IPS-15b (cell line): ENCODE measurements around the gene CTSZ.

Source experiments
- H3K27me3 ChIP-seq: one replicate; pipeline ENCODE4 v1.6.1; 2013; ENCODE audit warnings: low read length; ENCODE audit not compliant: control insufficient read depth, insufficient read depth
- H3K36me3 ChIP-seq: one replicate; pipeline ENCODE4 v1.6.1; 2013; ENCODE audit warnings: low read length; ENCODE audit not compliant: control insufficient read depth, insufficient read depth
- H3K4me1 ChIP-seq: one replicate; pipeline ENCODE4 v1.6.1; 2013; ENCODE audit warnings: mild to moderate bottlenecking, low read length; ENCODE audit not compliant: control insufficient read depth, insufficient read depth
- H3K4me3 ChIP-seq: one replicate; pipeline ENCODE4 v1.5.1; 2013; ENCODE audit warnings: low read depth, low read length
- H3K9ac ChIP-seq: one replicate; pipeline ENCODE4 v1.6.1; 2013; ENCODE audit warnings: low read depth, mild to moderate bottlenecking, low read length
- H3K9me3 ChIP-seq: one replicate; pipeline ENCODE4 v1.6.1; 2013; ENCODE audit warnings: mild to moderate bottlenecking, low read length; ENCODE audit not compliant: control insufficient read depth, insufficient read depth

CTSZ gene

DNA sequence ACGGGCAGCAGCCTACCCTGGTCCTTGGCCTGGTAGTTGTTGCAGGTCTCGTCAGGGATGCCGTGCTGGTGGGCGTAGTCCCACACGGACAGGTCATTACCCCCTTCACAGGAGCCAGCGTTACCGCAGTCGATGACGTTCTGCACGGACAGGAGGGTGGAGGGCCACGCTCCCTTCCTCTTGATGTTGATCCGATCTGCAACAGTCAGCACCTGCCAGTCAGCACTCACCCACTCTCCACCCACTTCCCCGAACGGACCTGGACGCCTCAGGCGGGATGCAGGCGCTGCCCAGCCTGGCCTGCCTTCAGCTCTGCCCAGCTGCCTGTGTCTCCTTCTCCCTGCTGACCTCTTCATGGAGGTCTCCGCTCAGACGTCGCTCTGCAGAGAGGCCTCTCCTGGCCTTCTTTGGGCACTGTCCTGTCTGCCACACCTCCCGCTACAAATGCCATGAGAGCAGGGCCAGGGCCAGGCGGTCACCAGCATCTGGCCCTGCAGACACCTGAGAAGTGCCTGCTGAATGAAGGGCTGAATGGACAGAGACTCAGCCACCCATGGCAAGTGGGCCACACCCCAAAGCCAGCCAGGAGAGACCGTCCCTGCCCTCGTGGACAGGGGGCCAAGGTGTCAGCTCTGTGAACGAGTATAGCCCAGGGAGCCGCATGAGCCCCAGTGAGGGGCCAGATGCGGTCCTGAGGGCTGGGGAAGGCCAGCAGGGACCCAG is 5.4 kb downstream of the CTSZ start:
- no peaks in the 10 kb centered on the region for H3K4me1 ChIP-seq
- H3K27me3 ChIP-seq: no peaks in the 10 kb centered on the region
- H3K9me3 ChIP-seq: no peaks in the 10 kb centered on the region
- no peak overlapping the region for H3K9ac ChIP-seq
- peaks cover 2% of the 10 kb centered on the region for H3K36me3 ChIP-seq
- no peak overlapping the region for H3K4me3 ChIP-seq

DNA sequence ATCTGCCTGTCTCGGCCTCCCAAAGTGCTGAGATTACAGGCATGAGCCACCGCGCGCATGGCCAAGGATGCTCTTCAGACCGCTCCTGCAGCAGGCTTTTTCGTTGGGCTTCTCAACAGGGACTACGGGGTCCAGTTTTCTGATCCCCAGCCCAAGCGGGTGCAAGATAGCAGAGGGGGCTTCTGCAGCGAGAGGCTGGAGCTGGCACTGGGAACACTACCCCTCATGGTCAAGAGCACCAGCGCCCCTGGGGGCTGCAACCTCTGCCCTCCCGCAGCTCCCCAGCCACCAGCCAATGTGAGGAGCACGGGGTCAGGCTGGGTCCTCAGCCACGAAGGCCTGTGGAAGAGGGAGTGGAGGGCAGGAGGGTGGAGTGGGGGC is 6.0 kb downstream of the CTSZ start:
- peaks cover 5% of the 10 kb centered on the region for H3K36me3 ChIP-seq
- H3K4me3 ChIP-seq: no peak overlapping the region
- no peaks in the 10 kb centered on the region for H3K4me1 ChIP-seq

GRCh38 chr20:59000326-59000725 is 6.7 kb downstream of the CTSZ start:
- Histone ChIP-seq H3K27me3 (no peaks in the 10 kb centered on the region), H3K36me3 (peaks cover 12% of the 10 kb centered on the region), H3K9ac (no peak overlapping the region), H3K9me3 (no peaks in the 10 kb centered on the region), H3K4me1 (no peaks in the 10 kb centered on the region), H3K4me3 (no peak overlapping the region)

More for the DNA sequence above, 6.0 kb downstream of the CTSZ start:
- Histone ChIP-seq H3K9ac (no peak overlapping the region), H3K9me3 (no peaks in the 10 kb centered on the region), H3K27me3 (no peaks in the 10 kb centered on the region)

DNA sequence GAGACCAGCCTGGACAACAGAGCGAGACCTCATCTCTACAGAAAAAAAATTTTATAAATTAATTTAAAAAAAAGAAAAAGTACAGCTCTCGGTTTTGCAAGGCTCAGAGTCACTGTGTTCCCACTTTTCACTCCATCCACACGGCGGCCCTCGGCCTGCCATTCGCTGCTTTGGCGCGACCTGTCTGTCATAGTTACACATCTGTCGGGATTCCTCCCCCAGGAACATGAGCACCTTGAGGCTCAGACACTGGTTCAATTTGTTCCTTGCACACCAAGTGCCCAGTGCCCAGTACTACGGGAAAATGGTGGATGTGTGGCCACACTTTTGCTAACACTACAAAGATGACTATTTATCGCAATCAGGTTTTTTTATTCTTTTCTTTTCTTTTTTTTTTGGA is 8.4 kb downstream of the CTSZ start:
- H3K27me3 ChIP-seq: no peaks in the 10 kb centered on the region
- H3K9me3 ChIP-seq: no peaks in the 10 kb centered on the region
- no peak overlapping the region for H3K4me3 ChIP-seq
- H3K9ac ChIP-seq: no peak overlapping the region
- H3K4me1 ChIP-seq: no peaks in the 10 kb centered on the region
- peaks cover 25% of the 10 kb centered on the region for H3K36me3 ChIP-seq

GRCh38 chr20:58997141-58997770 is 9.8 kb downstream of the CTSZ start:
- peaks cover 38% of the 10 kb centered on the region for H3K36me3 ChIP-seq
- H3K27me3 ChIP-seq: no peaks in the 10 kb centered on the region
- H3K9me3 ChIP-seq: no peaks in the 10 kb centered on the region
- no peak overlapping the region for H3K9ac ChIP-seq
- H3K4me3 ChIP-seq: no peak overlapping the region
- H3K4me1 ChIP-seq: no peaks in the 10 kb centered on the region

DNA sequence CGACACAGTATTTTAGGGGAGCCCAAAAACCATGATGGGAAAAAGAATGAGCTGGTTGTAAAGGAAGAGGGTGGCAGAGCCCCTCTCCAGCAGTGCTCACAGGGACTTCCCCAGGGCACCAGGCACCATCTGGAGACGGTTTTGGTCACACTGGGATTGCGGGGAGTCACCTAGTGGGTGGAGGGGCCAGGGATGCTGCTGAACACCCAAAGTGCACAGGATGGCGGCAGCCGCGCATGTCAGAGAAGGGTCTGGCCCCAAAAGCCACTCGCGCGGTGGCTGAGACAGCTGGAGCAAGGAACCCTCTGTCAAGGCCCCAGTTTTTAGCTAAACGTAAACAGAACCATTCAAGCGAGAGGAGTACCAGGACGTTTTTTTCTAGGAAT is 10.8 kb downstream of the CTSZ start:
- peaks cover 42% of the 10 kb centered on the region for H3K36me3 ChIP-seq
- no peak overlapping the region for H3K9ac ChIP-seq
- H3K4me1 ChIP-seq: no peaks in the 10 kb centered on the region
- no peaks in the 10 kb centered on the region for H3K27me3 ChIP-seq
- no peak overlapping the region for H3K4me3 ChIP-seq
- H3K9me3 ChIP-seq: no peaks in the 10 kb centered on the region

DNA sequence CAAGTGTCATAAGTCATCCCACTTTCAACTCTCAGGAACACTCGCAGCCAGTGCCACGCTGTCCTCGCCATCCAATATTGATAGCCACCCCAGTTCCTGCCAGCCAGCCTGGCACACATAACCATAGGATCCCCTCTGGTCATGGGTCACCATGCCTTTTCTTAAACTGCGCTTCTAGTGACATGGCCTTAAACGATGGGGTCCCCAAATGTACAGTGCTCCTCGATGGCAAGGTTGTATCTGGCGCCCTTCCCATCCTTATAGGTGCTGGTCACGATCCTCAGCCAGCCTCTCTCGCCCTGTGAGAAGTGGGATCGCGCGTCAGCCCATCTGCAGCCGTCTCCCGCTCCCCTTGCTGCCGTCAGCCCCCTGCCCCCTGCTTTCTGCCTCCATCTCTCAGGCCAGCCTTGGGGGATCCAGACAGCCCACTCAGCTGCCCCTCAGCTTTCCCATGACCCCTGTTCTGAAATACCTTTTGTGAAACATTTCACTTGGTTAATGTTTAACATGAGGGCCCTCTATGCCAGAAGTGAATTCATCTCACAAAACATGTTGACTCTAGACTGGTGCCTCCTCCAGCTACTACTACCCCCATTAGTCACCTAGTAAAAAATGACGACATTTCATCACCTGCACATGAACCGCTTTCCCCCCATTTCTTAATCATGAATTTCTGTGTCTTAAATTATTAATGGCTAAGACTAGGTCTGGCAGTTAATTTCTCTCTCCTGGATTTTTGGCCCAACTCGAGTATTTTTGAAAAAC is 11.4 kb downstream of the CTSZ start:
- Histone ChIP-seq H3K4me1 (no peaks in the 10 kb centered on the region), H3K4me3 (no peak overlapping the region), H3K9ac (no peak overlapping the region), H3K27me3 (no peaks in the 10 kb centered on the region), H3K9me3 (no peaks in the 10 kb centered on the region), H3K36me3 (peaks cover 46% of the 10 kb centered on the region)

DNA sequence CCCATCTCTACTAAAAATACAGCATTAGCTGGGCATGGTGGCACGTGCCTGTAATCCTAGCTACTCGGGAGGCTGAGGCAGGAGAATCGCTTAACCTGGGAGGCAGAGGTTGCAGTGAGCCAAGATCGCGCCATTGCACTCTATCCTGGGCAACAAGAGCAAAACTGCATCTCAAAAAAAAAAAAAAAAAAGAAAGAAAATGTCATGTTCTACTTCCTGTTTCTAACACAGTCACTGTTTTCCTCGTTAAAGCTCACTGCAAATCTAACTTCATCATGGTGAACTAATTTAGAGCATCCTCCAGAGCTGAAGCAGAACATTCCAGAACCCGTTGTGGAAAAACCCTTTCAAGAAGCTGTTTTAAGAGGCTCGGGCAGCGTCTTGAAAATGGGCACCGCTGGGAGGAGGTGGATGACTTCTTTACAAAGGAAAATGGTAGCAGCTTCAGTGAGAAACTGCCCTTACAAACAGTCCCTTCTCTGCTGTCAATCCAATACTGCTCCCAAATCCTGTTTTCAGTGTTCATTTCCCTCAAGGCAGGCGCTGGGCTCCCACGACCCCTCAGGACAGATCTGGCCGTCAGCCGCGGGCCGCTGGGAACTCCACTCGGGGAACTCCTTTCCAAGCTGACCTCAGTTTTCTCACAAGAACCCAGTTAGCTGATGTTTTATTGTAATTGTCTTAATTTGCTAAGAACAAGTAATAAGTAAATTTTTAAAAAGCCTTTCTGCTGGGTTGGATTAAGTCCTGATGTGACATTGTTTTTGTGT is 12.5 kb downstream of the CTSZ start:
- Histone ChIP-seq H3K9me3 (no peaks in the 10 kb centered on the region), H3K4me3 (no peak overlapping the region), H3K36me3 (peaks cover 50% of the 10 kb centered on the region), H3K4me1 (no peaks in the 10 kb centered on the region), H3K27me3 (no peaks in the 10 kb centered on the region), H3K9ac (no peak overlapping the region)

GRCh38 chr20:58993332-58994248 is 13.5 kb downstream of the CTSZ start:
- Histone ChIP-seq H3K4me1 (no peaks in the 10 kb centered on the region), H3K4me3 (no peak overlapping the region), H3K9me3 (no peaks in the 10 kb centered on the region), H3K9ac (no peak overlapping the region), H3K36me3 (peaks cover 55% of the 10 kb centered on the region), H3K27me3 (no peaks in the 10 kb centered on the region)

DNA sequence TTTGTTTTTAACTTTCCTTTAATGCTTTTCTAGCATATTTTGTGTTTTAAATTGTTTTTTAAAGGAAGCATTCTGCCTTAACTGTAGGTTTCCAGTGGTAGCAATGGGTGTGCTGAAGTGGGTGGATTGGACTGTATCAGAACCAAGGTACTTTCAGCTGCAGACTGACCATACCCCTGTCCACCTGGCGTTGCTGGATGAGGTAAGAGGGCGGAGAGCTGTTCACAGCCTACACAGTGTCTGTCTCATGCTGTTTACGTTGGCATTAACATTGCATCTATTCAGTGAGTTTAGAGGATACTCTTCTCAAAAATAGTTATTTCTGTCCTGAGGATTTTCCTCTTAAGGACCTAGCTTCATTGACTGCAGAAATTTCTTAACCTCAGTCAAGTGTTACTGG is 14.1 kb downstream of the CTSZ start:
- H3K9ac ChIP-seq: no peak overlapping the region
- no peak overlapping the region for H3K4me3 ChIP-seq
- no peaks in the 10 kb centered on the region for H3K4me1 ChIP-seq
- no peaks in the 10 kb centered on the region for H3K9me3 ChIP-seq
- H3K27me3 ChIP-seq: no peaks in the 10 kb centered on the region
- H3K36me3 ChIP-seq: peaks cover 61% of the 10 kb centered on the region

DNA sequence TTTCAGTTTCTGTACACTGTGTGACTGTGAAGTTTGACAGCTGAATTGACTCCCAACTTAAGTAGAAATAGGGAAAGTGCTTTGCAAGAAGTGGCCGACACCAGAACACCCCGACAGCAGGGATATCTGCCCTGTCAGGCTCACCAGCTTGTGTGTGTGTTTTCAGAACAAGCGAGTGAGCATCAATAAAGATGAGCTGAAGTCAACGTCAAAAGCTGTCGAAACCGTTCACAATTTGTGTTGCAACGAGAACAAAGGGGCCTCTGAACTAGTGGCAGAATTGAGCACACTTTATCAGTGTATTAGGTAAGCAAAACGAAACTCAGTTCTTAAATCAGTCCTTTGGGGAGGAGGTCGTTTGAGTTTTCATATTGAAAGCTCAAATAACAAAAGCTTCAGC is 15.3 kb downstream of the CTSZ start:
- Histone ChIP-seq H3K36me3 (peaks cover 69% of the 10 kb centered on the region), H3K27me3 (no peaks in the 10 kb centered on the region), H3K9me3 (no peaks in the 10 kb centered on the region), H3K4me3 (no peak overlapping the region), H3K4me1 (no peaks in the 10 kb centered on the region), H3K9ac (no peak overlapping the region)
